ENCODE data around the gene CASKIN2. TPM values are rescaled to one million over a fixed set of nuclear protein-coding genes. Genes with fewer than 3 reads are reported as not detected.

Gene CASKIN2
- 0.27 TPM for total RNA-seq (2013)
- polyA plus RNA-seq (under 1 TPM in 1 of 3 donors, not detected in 2; 0.33 TPM), polyA minus RNA-seq (0.24 and 0.55 TPM in 2 replicates), total RNA-seq (0.07 to 2.7 (median 0.15) reads per million in 11 experiments)

- Histone ChIP-seq H3K4me1 (ENCODE audit: control insufficient read depth in 1 of 2, insufficient read depth in 2 of 2, low read length in 2 of 2) (peaks cover 18 to 38% of the 10 kb centered on the region in 2 donors), H3K27ac (ENCODE audit: low read depth in 1 of 2, low read length in 2 of 2) (no peak within 1 kb of the TSS), H4K20me1 (ENCODE audit: insufficient read depth, low read length) (no peaks in the 10 kb centered on the region), H3K4me3 (replicated peaks in 1 of 3; ENCODE audit: low read depth in 2 of 3, low read length in 3 of 3) (peak within 1 kb of the TSS; percentile 20 to 92 (median 82)), H3K36me3 (replicated peaks in 1 of 2; ENCODE audit: control insufficient read depth in 1 of 2, insufficient read depth in 2 of 2, low read length in 2 of 2) (no peaks in the 10 kb centered on the region), H3K27me3 (ENCODE audit: control insufficient read depth in 2 of 2, insufficient read depth in 2 of 2, low read length in 2 of 2) (peaks cover 3 to 28% of the 10 kb centered on the region in 2 donors), H3K9ac (ENCODE audit: insufficient read depth, low read length, poor library complexity, severe bottlenecking) (no peak within 1 kb of the TSS), H3K9me3 (replicated peaks in 1 of 2; ENCODE audit: control insufficient read depth in 1 of 2, insufficient read depth in 1 of 2, low read length in 2 of 2) (no peaks in the 10 kb centered on the region), H3K4me2 (replicated peaks; ENCODE audit: extremely low read depth, low read length, poor library complexity, severe bottlenecking) (peak within 1 kb of the TSS; percentile 99), H2AFZ (ENCODE audit: insufficient read depth, low read depth, low read length, poor library complexity, severe bottlenecking) (peak within 1 kb of the TSS; percentile 81), H3K79me2 (ENCODE audit: insufficient read depth, low read length) (no peaks in the 10 kb centered on the region)
- peak; percentile 82 for TF ChIP-seq CTCF (IDR thresholded peaks at IDR 0.05)
- 0% methylated on average over 69 of the region's 78 CpGs for WGBS (ENCODE audit: insufficient coverage)
- peaks cover 0 to 3% (median 0%) of the 10 kb centered on the region in 7 donors for H3K9me3 Mint-ChIP-seq
- intact Hi-C loops (cut with micrococcal nuclease): loop anchor here (2.0 to 5.0 kb wide), 4 partner anchors 57 to 73 kb away; partner anchors contain the start of genes MYO15B (in 1 of the 2) and TMEM94 (in 1 of the 2)
- H3K27me3 Mint-ChIP-seq (ENCODE audit: low read depth in 3 of 3): peaks cover 12 to 38% (median 22%) of the 10 kb centered on the region in 3 donors
- H3K36me3 Mint-ChIP-seq: peaks cover 11 to 17% of the 10 kb centered on the region in 2 donors
- H3K4me1 Mint-ChIP-seq: peaks cover 18% of the 10 kb centered on the region
- peak; percentile 40 to 58 (median 47) for DNase-seq
- peak within 1 kb of the TSS in 1 of 7 donors; percentile 11 for H3K27ac Mint-ChIP-seq
- H3K4me3 Mint-ChIP-seq: peak within 1 kb of the TSS; percentile 81 to 86
Observed at GRCh38 chr17:75515496-75516254, at the start of gene CASKIN2. TSS of gene CASKIN2 (minus strand) at chr17:75515537. CDS start at chr17:75513804, 1,733 bp downstream.

- Histone ChIP-seq H3K27ac (ENCODE audit: low read depth in 1 of 2, low read length in 2 of 2) (no peak overlapping the region), H3K9me3 (replicated peaks in 1 of 2; ENCODE audit: control insufficient read depth in 1 of 2, insufficient read depth in 1 of 2, low read length in 2 of 2) (no peaks in the 10 kb centered on the region), H2AFZ (ENCODE audit: insufficient read depth, low read depth, low read length, poor library complexity, severe bottlenecking) (no peak overlapping the region), H3K79me2 (ENCODE audit: insufficient read depth, low read length) (no peaks in the 10 kb centered on the region), H3K36me3 (replicated peaks in 1 of 2; ENCODE audit: control insufficient read depth in 1 of 2, insufficient read depth in 2 of 2, low read length in 2 of 2) (no peaks in the 10 kb centered on the region), H4K20me1 (ENCODE audit: insufficient read depth, low read length) (no peaks in the 10 kb centered on the region), H3K4me3 (replicated peaks in 1 of 3; ENCODE audit: low read depth in 2 of 3, low read length in 3 of 3) (no peak overlapping the region), H3K9ac (ENCODE audit: insufficient read depth, low read length, poor library complexity, severe bottlenecking) (no peak overlapping the region), H3K4me2 (replicated peaks; ENCODE audit: extremely low read depth, low read length, poor library complexity, severe bottlenecking) (no peak overlapping the region), H3K4me1 (ENCODE audit: control insufficient read depth in 1 of 2, insufficient read depth in 2 of 2, low read length in 2 of 2) (peaks cover 3 to 4% of the 10 kb centered on the region in 2 donors), H3K27me3 (ENCODE audit: control insufficient read depth in 2 of 2, insufficient read depth in 2 of 2, low read length in 2 of 2) (no peaks in the 10 kb centered on the region)
- no peaks in the 10 kb centered on the region for H3K36me3 Mint-ChIP-seq
- H3K9me3 Mint-ChIP-seq: no peaks in the 10 kb centered on the region
- peaks cover 6% of the 10 kb centered on the region for H3K4me1 Mint-ChIP-seq
- H3K27ac Mint-ChIP-seq: no peak overlapping the region
- intact Hi-C loops (cut with micrococcal nuclease): no loop called here
- H3K27me3 Mint-ChIP-seq (ENCODE audit: low read depth in 3 of 3): peaks cover 0 to 5% (median 4%) of the 10 kb centered on the region in 3 donors
- 77% methylated on average over 5 of the region's 7 CpGs for WGBS (ENCODE audit: insufficient coverage)
- TF ChIP-seq CTCF (IDR thresholded peaks at IDR 0.05): no peak
- no peak for DNase-seq
- no peak overlapping the region for H3K4me3 Mint-ChIP-seq
Observed at GRCh38 chr17:75565066-75565465, 49.7 kb upstream of the CASKIN2 start.

Data from CD14-positive monocyte (primary cell).